HG03196 (cell line): ENCODE measurements around the gene SALL1.

ENCODE experiments used
- ATAC-seq: cut with Tn5 transposase; IDR thresholded peaks from one replicate; pipeline ENCODE4 v1.9.1; 2021; ENCODE audit not compliant: unreplicated experiment

Gene SALL1

DNA sequence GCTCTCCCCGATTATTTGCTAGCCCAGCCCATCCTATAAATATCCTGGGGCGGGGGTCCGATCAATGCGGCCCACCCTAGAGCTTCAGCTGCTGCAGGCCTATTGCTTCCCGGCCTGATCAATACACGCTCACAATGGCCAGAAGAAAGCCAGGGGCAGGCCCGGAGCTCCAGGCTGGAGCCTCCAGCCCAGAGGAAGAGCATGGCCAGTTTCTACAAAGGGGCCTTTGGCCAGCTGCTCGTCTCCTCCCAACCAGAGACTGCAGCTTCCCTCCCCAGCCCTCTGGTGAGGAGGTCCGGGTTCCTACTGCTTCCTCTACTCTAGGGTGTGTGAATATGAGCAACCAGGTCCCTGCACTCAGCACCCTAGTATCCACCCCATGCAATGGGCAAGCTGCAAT, 36.7 kb downstream of the SALL1 start:
- no peak for ATAC-seq

- ATAC-seq = no peak
Measured at GRCh38 chr16:51113236-51114125, 37.6 kb downstream of the SALL1 start.

DNA sequence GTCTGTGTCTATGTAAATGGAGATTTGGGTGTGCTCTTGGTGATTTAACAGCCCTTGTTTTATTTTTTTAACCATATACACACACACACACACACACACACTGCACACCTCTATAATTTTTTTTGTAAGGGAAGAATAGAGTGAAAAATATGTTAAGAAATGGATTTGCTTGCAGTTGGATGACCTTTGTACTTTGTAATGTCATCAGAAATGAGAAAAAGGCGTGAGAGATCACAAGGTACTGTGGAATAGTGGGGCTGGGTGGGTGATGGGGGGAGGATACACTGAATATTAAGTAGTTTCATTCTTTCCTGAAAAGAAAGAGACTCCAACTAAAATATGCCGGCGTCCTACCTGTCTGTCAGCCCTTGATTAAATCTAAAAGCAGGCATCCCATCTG, 38.7 kb downstream of the SALL1 start:
- no peak for ATAC-seq

DNA sequence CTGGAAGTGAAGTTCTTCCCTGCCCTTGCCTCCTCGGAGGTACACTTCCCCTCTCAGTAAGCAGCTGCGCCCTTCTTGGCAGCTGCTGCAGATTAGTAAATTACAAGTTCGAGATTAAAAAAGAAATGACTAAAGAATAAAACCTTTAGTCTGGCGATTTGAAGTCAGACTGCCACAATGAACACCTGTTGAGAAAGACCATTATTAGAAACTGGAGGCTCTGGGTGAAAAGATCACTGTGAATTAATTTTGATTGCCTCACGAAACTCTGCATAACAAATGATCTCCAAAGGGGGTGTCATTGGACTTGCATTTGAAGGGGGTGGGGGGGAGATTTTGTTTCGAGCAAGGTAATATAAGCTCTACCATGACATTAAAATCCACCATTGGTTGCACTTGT, 39.3 kb downstream of the SALL1 start:
- ATAC-seq = no peak

DNA sequence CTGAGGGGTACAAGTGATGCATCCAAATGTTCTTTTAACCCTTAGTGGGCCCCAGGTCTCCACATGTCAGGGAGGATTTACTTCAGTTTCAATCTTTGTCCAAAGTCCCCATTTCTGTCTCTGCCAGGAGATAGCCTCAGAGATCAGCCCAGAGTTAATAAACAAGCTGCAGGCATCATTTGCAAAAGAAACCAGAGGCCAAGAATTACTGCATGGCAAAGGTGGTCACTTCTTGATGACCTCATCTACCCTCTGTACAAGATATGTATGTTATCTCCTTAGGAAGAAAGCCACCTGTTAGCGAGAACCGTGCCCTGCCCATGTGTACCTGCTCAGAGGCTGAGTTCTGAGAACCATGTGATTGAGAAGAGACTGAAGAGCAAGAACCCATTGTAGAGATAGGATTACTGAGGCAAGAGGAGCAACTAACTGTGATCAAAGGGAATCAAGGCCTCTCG, 40.3 kb downstream of the SALL1 start:
- no peak for ATAC-seq

- ATAC-seq = no peak
Measured at GRCh38 chr16:51109173-51109572, 41.9 kb downstream of the SALL1 start.

GRCh38 chr16:51107742-51108141, 43.3 kb downstream of the SALL1 start:
- no peak for ATAC-seq

GRCh38 chr16:51106535-51106934, 44.5 kb downstream of the SALL1 start:
- ATAC-seq = no peak

GRCh38 chr16:51103590-51103989, 47.5 kb downstream of the SALL1 start:
- ATAC-seq = no peak

DNA sequence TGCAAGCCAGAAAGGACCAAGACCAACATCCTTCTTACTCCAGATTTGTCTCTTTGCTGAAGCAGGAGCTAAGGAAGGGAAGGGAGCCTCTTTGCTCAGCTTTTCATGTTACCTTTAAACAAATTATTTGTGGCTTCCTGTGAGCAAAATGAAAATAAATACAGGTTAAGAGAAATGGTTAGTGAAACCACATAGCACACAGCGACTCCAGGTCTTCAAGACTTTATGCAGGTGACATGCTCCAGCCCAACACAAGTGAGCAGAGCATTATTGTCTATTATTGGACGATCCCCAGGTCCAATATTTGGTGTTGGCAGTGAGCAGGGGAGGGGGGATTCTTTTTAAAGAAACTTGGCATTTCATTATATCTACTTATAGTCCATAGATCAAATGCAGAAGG, 53.3 kb downstream of the SALL1 start:
- ATAC-seq = no peak

- ATAC-seq = no peak
Measured at GRCh38 chr16:51095890-51096626, 55.0 kb downstream of the SALL1 start.

- ATAC-seq = no peak
Measured at GRCh38 chr16:51095084-51095881, 55.8 kb downstream of the SALL1 start.

DNA sequence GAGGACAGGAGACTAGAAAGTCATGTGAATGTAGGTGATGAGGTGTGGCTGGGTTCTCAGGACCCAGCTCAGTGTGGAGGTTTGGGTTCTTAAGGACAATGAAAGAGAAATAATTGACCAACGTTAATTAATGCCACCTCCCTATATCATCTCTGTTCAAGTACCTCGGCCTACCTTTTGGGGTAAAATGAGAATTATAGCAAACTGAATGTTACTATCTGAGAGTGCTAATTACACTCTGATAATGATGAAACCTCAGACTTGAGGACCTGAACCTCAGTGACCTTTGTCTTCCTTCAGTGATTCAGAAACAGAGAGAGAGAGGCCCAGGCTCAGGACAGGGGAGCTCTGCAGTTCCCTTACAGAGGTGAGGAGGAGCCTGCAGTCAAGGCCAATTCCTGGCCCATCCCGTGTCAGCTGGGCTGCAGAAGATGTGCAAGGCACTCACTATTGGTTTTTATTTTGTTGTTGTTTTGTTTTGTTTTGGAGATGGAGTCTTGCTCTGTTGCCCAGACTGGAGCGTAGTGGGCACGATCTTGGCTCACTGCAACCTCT, 57.3 kb downstream of the SALL1 start:
- ATAC-seq = no peak
